HG02938 (cell line): ENCODE data around the gene SCNN1B.

Source experiments
- ATAC-seq: cut with Tn5 transposase; IDR thresholded peaks from one replicate; pipeline ENCODE4 v1.9.1; 2021; ENCODE audit warnings: mild to moderate bottlenecking, moderate library complexity; ENCODE audit not compliant: unreplicated experiment

Gene SCNN1B

DNA sequence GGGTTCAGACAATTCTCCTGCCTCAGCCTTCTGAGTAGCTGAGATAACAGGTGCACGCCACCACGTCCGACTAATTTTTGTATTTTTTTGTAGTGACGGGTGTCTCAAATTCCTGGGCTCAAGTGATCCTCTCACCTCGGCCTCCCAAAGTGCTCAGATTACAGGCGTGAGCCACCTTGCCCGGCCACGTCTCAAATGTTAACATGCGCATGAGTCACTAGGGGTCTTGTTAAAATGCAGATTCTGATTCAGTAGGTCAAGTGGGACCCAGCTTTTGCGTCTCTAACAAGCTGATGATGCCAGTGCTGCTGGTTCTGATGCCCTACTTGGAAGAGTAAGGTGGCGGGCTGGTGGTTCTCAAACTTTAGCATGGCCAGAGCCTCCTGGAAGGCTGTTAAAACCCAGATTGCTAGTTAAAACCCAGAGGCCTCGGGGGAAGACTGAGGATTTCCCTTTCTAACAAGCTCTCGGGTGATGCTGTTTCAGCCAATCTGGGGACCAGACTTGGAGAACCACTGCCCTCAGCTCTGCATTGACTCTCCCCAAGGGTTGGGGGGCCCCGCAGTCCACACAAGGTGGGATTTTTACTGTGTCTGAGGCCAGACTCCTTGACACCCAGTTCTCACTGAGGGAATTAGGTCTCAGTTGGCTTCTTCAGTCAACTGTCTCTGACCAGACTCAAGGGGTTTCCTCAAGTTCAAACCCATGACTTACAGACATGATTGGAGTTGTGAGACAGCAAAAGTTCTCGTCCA, 17.9 kb downstream of the SCNN1B start:
- ATAC-seq, result no peak

DNA sequence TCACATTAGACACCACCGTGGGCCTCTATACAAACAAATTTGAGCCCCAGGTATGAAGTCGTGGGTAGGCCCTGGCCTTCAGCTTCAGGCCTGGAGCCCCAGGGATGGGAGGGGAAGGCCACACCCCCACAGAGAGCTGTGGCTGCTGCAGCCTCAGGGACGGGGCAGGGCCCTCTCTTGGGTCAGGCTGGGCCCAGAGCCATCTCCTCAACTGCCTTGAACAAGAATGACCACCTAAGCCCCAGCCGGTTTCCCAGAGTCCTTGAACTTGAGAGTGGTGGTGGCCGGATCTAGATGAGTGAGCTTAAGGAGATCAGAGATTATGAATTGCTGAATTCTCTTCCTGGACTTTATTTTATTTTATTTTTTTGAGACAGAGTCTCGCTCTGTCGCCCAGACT, 18.6 kb downstream of the SCNN1B start:
- ATAC-seq, result no peak

- ATAC-seq, result no peak
Measured at GRCh38 chr16:23321206-23321875, 19.2 kb downstream of the SCNN1B start.

DNA sequence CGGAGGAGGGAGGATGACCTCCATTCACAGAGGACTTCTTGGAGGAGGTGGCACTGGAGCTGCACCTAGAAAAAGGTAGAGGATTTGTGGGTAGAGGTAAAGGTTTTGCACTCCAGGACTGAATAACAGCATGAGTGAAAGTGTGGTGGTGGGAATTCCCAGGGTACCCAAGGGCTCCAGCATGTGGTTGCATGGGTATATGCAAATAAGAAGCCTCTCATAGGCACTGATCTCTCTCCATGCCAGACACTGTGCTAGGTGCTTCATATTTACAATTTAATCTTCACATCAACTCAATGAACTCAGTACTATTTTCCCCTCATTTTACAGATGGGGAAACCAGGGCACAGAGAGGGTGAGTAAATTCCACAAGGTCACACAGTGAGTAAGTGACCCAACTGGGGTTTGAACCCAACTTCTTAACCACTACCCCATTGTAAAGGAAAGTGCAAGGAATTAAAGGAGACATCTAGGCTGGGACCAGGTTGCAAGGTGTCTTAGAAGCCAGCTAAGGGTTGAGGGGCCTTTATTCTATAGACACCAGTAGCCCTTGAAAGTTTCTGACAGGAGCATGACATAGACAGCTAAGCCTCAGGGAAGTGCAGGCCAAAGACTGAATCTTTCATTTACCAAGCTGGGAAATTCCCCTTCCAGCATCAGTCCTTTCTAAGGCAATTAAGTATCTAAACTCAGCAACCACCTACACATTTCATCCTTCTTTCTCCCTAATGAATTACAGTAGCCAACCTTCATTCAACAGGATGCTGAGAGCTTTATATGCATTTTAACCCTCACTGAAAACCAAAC, 21.3 kb downstream of the SCNN1B start:
- ATAC-seq, result no peak

DNA sequence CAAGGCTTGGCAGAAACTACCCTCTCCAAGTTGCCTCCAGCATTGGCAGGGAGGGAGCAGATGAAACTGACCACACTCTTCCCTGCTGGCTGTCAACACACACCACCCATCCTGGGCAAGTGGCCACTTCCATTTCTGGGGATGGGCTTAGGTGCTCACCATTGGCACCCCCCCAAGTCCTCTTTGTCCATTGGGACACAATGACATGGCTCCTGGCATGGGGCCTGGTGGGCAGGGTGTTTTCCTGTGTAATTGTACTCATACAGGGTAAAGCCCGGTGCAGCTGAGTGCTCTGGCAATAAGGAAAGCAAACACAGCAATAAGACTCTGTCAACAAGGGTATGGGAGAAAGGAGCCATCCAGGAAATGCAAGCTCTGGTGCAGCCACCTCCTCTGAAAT, 22.6 kb downstream of the SCNN1B start:
- ATAC-seq, result no peak

DNA sequence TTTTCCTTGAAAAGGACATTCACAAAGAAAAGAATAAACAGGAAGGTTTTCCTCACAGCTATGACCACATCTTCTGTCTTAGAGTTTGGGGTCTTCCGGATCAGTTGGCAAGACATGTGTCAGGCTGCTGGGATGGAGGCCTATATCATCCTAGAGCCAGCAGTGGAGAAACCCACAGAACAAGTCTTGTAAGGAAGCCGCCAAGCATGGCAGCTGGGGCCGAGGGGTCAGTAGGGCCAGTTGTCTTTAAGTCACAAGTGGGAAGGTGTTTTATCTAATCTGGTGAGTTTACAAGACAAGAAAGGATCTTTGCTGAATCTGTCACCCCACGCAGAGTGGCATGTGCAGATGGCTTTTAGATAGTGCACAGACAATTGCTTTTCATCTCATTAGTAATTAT, 25.7 kb downstream of the SCNN1B start:
- no peak for ATAC-seq

DNA sequence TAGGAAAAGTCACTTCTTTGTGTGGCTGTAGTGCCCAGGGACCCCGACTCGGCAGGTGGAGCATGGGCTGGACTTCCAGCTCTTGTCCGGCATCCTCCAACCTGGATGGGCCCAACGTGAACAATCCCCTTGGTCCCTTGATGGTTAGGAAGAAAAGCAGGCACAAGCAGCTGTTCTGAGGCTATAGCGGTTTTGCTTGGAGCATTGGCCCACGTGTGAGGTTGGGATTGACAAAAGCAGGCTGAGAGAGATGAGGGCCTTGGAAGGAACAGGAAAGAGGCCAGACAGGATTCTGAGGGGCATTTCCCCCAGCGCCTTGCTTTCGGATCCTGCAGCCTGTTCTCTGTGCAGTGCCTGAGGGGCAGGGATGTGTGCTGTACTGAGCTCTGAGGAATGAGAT, 28.1 kb downstream of the SCNN1B start:
- no peak for ATAC-seq

- no peak for ATAC-seq
Measured at GRCh38 chr16:23330583-23331249, 28.6 kb downstream of the SCNN1B start.

- no peak for ATAC-seq
Measured at GRCh38 chr16:23333034-23333579, 31.0 kb downstream of the SCNN1B start.

- no peak for ATAC-seq
Measured at GRCh38 chr16:23333831-23334456, 31.8 kb downstream of the SCNN1B start.

DNA sequence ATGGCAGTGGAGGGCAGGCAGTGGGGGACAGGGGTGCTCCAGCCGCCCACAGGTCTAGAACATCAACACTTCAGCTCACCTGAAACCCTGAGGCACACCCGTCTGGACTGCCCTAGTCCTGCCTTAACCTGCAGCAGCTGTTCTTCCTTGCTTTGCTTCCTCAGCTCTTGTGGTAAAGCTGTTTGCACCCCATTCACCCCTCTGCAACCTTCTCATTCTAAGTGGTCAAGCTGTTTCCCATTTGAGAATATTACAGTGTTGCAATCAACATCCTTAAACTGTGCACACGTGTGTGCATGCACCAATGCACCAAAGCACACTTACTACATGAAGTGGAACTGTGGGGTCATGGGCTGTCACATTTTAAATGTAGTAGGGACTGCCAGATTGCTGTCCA, 32.4 kb downstream of the SCNN1B start:
- ATAC-seq, result no peak

DNA sequence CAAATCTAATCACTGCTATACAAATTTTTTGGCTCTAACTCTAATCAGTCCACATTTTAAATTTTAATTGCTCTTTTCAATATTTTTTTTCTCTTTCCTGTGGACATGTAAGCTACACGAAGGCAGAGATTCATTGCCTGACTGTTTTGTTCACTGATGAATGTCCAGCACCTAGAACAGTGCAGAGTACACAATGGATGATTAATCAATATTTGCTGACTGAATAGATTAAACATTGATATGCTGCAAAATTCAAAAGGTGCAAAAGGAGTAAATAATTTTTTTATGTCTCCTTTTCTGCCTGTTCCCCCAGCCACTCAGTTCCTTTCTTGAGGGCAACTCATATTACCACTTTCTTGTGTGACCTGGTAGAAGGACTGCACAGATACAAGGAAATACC, 32.8 kb downstream of the SCNN1B start:
- no peak for ATAC-seq

- ATAC-seq, result no peak
Measured at GRCh38 chr16:23337836-23338550, 35.9 kb downstream of the SCNN1B start.

- no peak for ATAC-seq
Measured at GRCh38 chr16:23339787-23340186, 37.7 kb downstream of the SCNN1B start.

DNA sequence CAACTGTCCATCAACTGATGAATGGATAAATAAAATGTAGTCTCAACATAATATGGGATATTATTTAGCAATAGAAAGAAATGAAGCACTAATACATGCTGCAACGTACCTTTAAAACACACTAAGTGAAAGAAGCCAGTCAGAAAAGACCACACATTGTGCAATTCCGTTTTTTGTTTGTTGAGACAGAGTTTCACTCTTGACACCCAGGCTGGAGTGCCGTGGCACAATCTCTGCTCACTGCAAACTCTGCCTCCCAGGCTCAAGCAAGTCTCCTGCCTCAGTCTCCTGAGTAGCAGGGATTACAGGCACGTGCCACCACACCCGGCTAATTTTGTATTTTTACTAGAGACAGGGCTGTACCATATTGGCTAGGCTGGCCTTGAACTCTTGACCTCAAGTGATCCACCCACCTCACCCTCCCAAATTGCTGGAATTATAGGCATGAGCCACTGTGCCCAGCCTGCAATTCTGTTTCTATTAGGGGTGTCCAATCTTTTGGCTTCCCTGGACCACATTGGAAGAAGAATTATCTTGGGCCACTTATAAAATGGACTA, 40.1 kb downstream of the SCNN1B start:
- ATAC-seq, result no peak

GRCh38 chr16:23343643-23344612, 41.8 kb downstream of the SCNN1B start:
- no peak for ATAC-seq

DNA sequence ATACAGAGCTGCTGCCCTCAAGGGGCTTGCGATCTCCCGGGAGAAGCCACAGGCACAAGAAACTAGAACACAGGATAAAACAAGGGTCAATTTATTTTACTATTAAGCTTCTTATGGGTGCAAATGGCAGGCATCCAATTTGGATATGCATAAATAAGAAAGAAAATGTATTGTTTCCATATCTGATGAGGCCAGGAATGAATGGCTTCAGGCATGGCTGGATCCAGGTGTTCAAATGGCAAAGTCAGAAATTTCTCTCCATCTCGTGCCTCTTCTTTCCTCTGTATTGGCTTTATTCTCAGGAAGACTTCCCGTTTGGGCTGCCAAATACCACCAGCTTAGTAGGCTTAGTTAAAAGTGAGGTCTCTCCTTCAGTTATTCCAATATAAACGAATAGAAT, 43.1 kb downstream of the SCNN1B start:
- no peak for ATAC-seq
